Neural crest cell (in vitro differentiated cells): Measurements from ENCODE around the gene TBC1D5. TPM values are rescaled to one million over a fixed set of nuclear protein-coding genes. Genes with fewer than 3 reads are reported as not detected.

Experiments used
- DNase-seq: peaks from one replicate; pipeline ENCODE4 v3.0.0; 2021; ENCODE audit warnings: low read depth, mixed read lengths, low spot score
- H3K27ac Mint-ChIP-seq: one replicate; pipeline ENCODE4 v1.8.0; 2021; ENCODE audit warnings: mild to moderate bottlenecking, mixed read lengths; ENCODE audit not compliant: unreplicated experiment
- H3K27me3 Mint-ChIP-seq: 2 replicates; pipeline ENCODE4 v1.8.0; 2021; ENCODE audit warnings: low read depth, mild to moderate bottlenecking, mixed read lengths
- H3K36me3 Mint-ChIP-seq: 2 replicates; pipeline ENCODE4 v1.8.0; 2021; ENCODE audit warnings: low read depth, mild to moderate bottlenecking, mixed read lengths
- H3K4me1 Mint-ChIP-seq: 2 replicates; pipeline ENCODE4 v1.8.0; 2021; ENCODE audit warnings: mixed read lengths
- H3K4me3 Mint-ChIP-seq: one replicate; pipeline ENCODE4 v1.8.0; 2021; ENCODE audit warnings: mild to moderate bottlenecking, mixed read lengths
- H3K9me3 Mint-ChIP-seq: 2 replicates; pipeline ENCODE4 v1.8.0; 2021; ENCODE audit warnings: mixed read lengths
- total RNA-seq: library from RNA; stranded (reverse); gene quantifications from 2 replicates; pipeline ENCODE4 v1.2.1, GENCODE V29; 2021
- TF ChIP-seq, protein P1 (sequence below): fragments of 200-600 bp; sonication (generic); conservative IDR thresholded peaks from 2 replicates; pipeline ENCODE4 v1.5.0; 2021; ENCODE audit warnings: antibody characterized with exemption, mild to moderate bottlenecking

TBC1D5 gene
- total RNA-seq, 1 donor from 2014 or later = 51.2 TPM

- no peaks in the 10 kb centered on the region for H3K27me3 Mint-ChIP-seq
- no peak overlapping the region for H3K27ac Mint-ChIP-seq
- DNase-seq = no peak
- no peaks in the 10 kb centered on the region for H3K4me1 Mint-ChIP-seq
- H3K9me3 Mint-ChIP-seq = peaks cover 2% of the 10 kb centered on the region
- H3K36me3 Mint-ChIP-seq = peaks cover 3% of the 10 kb centered on the region
- TF ChIP-seq, protein P1, sequence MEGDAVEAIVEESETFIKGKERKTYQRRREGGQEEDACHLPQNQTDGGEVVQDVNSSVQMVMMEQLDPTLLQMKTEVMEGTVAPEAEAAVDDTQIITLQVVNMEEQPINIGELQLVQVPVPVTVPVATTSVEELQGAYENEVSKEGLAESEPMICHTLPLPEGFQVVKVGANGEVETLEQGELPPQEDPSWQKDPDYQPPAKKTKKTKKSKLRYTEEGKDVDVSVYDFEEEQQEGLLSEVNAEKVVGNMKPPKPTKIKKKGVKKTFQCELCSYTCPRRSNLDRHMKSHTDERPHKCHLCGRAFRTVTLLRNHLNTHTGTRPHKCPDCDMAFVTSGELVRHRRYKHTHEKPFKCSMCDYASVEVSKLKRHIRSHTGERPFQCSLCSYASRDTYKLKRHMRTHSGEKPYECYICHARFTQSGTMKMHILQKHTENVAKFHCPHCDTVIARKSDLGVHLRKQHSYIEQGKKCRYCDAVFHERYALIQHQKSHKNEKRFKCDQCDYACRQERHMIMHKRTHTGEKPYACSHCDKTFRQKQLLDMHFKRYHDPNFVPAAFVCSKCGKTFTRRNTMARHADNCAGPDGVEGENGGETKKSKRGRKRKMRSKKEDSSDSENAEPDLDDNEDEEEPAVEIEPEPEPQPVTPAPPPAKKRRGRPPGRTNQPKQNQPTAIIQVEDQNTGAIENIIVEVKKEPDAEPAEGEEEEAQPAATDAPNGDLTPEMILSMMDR = no peak
- no peak overlapping the region for H3K4me3 Mint-ChIP-seq
These were observed 400.3 kb downstream of the TBC1D5 start for GRCh38 chr3:17342119-17342518.

GRCh38 chr3:17340693-17341092 is 401.7 kb downstream of the TBC1D5 start:
- DNase-seq = no peak

DNA sequence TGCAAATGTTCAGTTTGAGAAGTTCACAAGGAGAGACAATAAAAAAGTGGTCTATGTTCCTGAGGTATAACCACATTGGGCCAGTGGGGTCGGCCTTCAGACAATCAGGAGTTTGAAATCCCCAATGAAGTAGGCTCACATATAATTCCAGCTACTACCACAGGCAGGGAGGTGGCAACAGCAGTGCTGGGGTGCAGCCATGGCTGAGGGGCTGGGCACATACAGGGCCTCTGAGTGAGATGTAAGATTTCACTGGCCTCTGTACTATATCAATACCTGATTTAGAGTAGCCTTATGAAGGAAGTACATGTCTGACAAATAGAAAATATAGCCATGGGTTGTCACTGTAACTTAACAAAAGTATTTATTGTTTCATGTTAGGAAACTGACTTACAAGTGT is 402.2 kb downstream of the TBC1D5 start:
- Mint-ChIP-seq H3K27me3 (no peaks in the 10 kb centered on the region), H3K36me3 (peaks cover 3% of the 10 kb centered on the region), H3K9me3 (peaks cover 2% of the 10 kb centered on the region), H3K4me1 (no peaks in the 10 kb centered on the region), H3K4me3 (no peak overlapping the region), H3K27ac (no peak overlapping the region)
- TF ChIP-seq, protein P1 = no peak
- DNase-seq = no peak

More at GRCh38 chr3:17340693-17341092, 401.7 kb downstream of the TBC1D5 start:
- peaks cover 3% of the 10 kb centered on the region for H3K36me3 Mint-ChIP-seq
- TF ChIP-seq, protein P1 = no peak
- no peaks in the 10 kb centered on the region for H3K27me3 Mint-ChIP-seq
- H3K4me3 Mint-ChIP-seq = no peak overlapping the region
- H3K9me3 Mint-ChIP-seq = peaks cover 2% of the 10 kb centered on the region
- no peak overlapping the region for H3K27ac Mint-ChIP-seq
- no peaks in the 10 kb centered on the region for H3K4me1 Mint-ChIP-seq

DNA sequence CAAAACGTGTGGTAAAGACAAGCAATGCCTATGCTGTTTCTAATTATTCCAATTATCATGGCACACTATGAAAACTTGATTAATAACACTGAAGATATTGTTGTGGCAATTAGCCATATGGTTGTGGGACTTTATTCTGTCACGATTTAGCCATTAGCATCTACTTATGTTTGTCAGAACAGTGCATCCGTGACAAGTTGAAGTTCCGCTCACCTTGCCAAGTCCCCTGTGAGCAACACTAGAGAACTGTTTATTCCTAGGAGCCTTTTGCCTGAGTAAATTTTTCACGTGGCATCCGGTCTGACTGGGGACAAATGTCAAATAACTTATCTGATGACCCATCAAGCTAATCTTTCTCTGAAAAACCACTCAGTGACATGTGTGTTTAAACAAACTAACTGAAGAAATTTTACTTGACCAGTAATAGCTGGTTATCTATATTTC is 403.3 kb downstream of the TBC1D5 start:
- H3K36me3 Mint-ChIP-seq = peaks cover 3% of the 10 kb centered on the region

GRCh38 chr3:17336291-17336690 is 406.1 kb downstream of the TBC1D5 start:
- TF ChIP-seq, protein P1 = no peak
- no peak overlapping the region for H3K27ac Mint-ChIP-seq
- no peaks in the 10 kb centered on the region for H3K4me1 Mint-ChIP-seq

More for the DNA sequence above, 403.3 kb downstream of the TBC1D5 start:
- TF ChIP-seq, protein P1 = no peak
- H3K27me3 Mint-ChIP-seq = no peaks in the 10 kb centered on the region
- no peak for DNase-seq
- H3K27ac Mint-ChIP-seq = no peak overlapping the region
- H3K9me3 Mint-ChIP-seq = peaks cover 2% of the 10 kb centered on the region
- H3K4me3 Mint-ChIP-seq = no peak overlapping the region
- H3K4me1 Mint-ChIP-seq = no peaks in the 10 kb centered on the region

DNA sequence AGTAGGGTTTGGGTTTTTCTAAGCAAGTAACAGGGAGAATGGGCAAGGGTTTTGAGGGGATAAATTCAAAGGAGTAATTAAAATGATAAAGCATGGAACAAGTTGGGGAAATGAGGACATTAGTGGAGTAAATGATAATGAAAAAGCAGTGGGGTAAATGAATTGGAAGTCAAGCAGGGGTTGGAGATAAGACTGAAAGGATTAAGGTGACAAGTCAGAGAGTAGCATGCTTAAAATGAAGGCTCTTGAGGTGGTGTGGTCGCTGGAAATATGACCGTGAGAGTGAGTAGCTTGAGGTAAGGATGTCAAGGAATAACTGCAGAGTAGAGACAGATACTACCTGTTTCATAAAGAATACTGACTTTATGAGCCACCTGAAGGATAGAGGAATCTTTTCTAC is 408.5 kb downstream of the TBC1D5 start:
- no peak for DNase-seq
- Mint-ChIP-seq H3K27ac (no peak overlapping the region), H3K4me1 (no peaks in the 10 kb centered on the region), H3K9me3 (no peaks in the 10 kb centered on the region), H3K27me3 (no peaks in the 10 kb centered on the region), H3K4me3 (no peak overlapping the region), H3K36me3 (no peaks in the 10 kb centered on the region)
- TF ChIP-seq, protein P1 = no peak

More at GRCh38 chr3:17336291-17336690, 406.1 kb downstream of the TBC1D5 start:
- H3K9me3 Mint-ChIP-seq = no peaks in the 10 kb centered on the region
- H3K36me3 Mint-ChIP-seq = no peaks in the 10 kb centered on the region
- DNase-seq = no peak
- no peaks in the 10 kb centered on the region for H3K27me3 Mint-ChIP-seq
- H3K4me3 Mint-ChIP-seq = no peak overlapping the region
